AG04450 (cell line): ENCODE data around the gene DPYD. TPM values are rescaled to one million over a fixed set of nuclear protein-coding genes. Genes with fewer than 3 reads are reported as not detected.

Experiments used
- CTCF ChIA-PET: fragments of 300-600, 350-600 bp; formaldehyde crosslinking; extraction: SDS; loops from one replicate; lab custom pipeline; 2022; ENCODE audit warnings: antibody characterized with exemption, inconsistent platforms; lab: Charles Lee
- POLR2A ChIA-PET: fragments of 350-600 bp; formaldehyde crosslinking; extraction: SDS; loops from one replicate; lab custom pipeline; 2021; ENCODE audit warnings: antibody characterized with exemption, inconsistent platforms; lab: Yijun Ruan, JAX
- DNase-seq: peaks from one replicate; pipeline ENCODE4 v3.0.0-alpha.2; 2011; ENCODE audit warnings: low read depth, low spot score
- H3K27ac ChIP-seq: one replicate; pipeline ENCODE4 v1.5.1; 2012; ENCODE audit warnings: low read depth, low read length, control low read depth
- H3K27me3 ChIP-seq: one replicate; pipeline ENCODE4 v1.6.0; 2012; ENCODE audit warnings: low read length; ENCODE audit not compliant: control insufficient read depth, insufficient read depth
- H3K4me3 ChIP-seq: 2 replicates; pipeline ENCODE4 v1.5.1; 2011; ENCODE audit warnings: mild to moderate bottlenecking, low read depth, low read length, control low read depth
- H3K9me3 ChIP-seq: 2 replicates; pipeline ENCODE4 v1.5.1; 2012; ENCODE audit warnings: low read length; ENCODE audit not compliant: control insufficient read depth, insufficient read depth
- CTCF ChIP-seq: IDR thresholded peaks from 2 replicates; pipeline ENCODE4 v1.5.1; 2011; ENCODE audit warnings: low read depth, low read length, control low read depth, inconsistent platforms
- polyA plus RNA-seq: library from polyadenylated mRNA; depleted of rRNA; stranded (reverse); fragments of >200 nt; gene quantifications from 2 replicates; pipeline ENCODE4 v1.2.3, GENCODE V29; 2011

Gene DPYD
- polyA plus RNA-seq, 1 experiment: 21.4 TPM

- H3K9me3 ChIP-seq: peaks cover 5% of the 10 kb centered on the region; the same call in 1 of the 2 replicates
- no peak overlapping the region for H3K4me3 ChIP-seq
- DNase-seq: no peak
- ChIA-PET CTCF (interaction anchor here (1.0 kb wide), 1 partner anchor 757 kb away, joined by 3 read pairs; no protein-coding TSS in a partner anchor), POLR2A (no interaction called here)
- no peak overlapping the region for H3K27ac ChIP-seq
- no peaks in the 10 kb centered on the region for H3K27me3 ChIP-seq
- TF ChIP-seq CTCF: no peak
Observed at GRCh38 chr1:97063532-97063931, 857.3 kb downstream of the DPYD start.

GRCh38 chr1:97061604-97062003, 859.2 kb downstream of the DPYD start:
- ChIA-PET CTCF (interaction anchor here (0.7 kb wide), 1 partner anchor 118 kb away, joined by 4 read pairs; no protein-coding TSS in a partner anchor), POLR2A (no interaction called here)
- TF ChIP-seq CTCF: no peak
- Histone ChIP-seq H3K27me3 (no peaks in the 10 kb centered on the region), H3K9me3 (peaks cover 10% of the 10 kb centered on the region), H3K4me3 (no peak overlapping the region), H3K27ac (no peak overlapping the region)
- no peak for DNase-seq

- H3K4me3 ChIP-seq: no peak overlapping the region
- H3K27ac ChIP-seq: no peak overlapping the region
- no peaks in the 10 kb centered on the region for H3K27me3 ChIP-seq
- DNase-seq: no peak
- POLR2A ChIA-PET: no interaction called here
- CTCF ChIA-PET: no interaction called here
- no peak for TF ChIP-seq CTCF
- peaks cover 12% of the 10 kb centered on the region for H3K9me3 ChIP-seq
Observed at GRCh38 chr1:97056386-97056785, 864.4 kb downstream of the DPYD start.

- CTCF ChIA-PET: no interaction called here
- no peaks in the 10 kb centered on the region for H3K27me3 ChIP-seq
- no peak overlapping the region for H3K27ac ChIP-seq
- POLR2A ChIA-PET: no interaction called here
- TF ChIP-seq CTCF: no peak
- no peak for DNase-seq
- H3K9me3 ChIP-seq: peaks cover 12% of the 10 kb centered on the region
- H3K4me3 ChIP-seq: no peak overlapping the region
Observed at GRCh38 chr1:97053268-97053667, 867.6 kb downstream of the DPYD start.

GRCh38 chr1:97051823-97052222, 869.0 kb downstream of the DPYD start:
- Histone ChIP-seq H3K4me3 (no peak overlapping the region), H3K9me3 (peaks cover 9% of the 10 kb centered on the region), H3K27ac (no peak overlapping the region), H3K27me3 (no peaks in the 10 kb centered on the region)
- no peak for DNase-seq
- CTCF ChIA-PET: no interaction called here
- no peak for TF ChIP-seq CTCF
- POLR2A ChIA-PET: no interaction called here
